ENCODE measurements around the gene MORN3. TPM values are rescaled to one million over a fixed set of nuclear protein-coding genes. Genes with fewer than 3 reads are reported as not detected.

MORN3 gene
- total and polyA plus RNA-seq, 2 of the 8 experiments (the other 6 are each of a cell fraction or from before 2014, with no cell fraction given): 0.39 to 0.93 TPM

DNA sequence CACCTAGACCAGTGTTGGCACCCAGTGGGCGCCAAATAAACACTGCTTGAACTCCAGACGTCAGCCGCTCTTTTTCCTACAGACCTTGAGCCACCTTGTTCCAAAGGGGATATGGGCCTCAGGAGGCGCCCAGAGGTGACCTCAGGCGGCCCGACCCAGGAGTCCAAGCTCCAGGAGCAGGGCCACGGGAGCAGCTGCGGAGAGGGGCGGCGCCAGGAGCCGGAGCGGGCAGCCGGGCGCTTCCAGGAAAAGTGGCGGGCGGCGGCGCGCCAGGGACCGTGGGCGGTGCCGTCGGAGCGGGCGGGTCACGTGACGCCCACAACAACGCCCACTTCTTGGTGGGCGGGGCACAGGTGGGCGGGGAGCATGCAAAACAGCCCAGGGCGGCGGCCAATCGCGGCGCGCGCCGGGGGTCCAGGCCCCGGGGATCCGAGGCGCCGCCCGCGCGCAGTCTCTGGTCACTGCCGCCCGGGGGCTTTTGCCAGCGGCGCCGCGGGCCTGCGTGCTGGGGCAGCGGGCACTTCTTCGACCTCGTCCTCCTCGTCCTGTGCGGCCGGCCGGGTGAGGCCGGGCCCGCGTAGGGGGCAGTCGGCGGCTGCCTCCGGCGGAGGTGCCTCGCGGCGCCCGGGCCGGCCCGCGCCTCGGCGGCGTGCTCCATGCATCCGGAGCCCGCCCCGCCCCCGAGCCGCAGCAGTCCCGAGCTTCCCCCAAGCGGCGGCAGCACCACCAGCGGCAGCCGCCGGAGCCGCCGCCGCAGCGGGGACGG, 43.2 kb downstream of the MORN3 start, which contains the start of gene ORAI1 (continued):
- no peak for TF ChIP-seq FOSL1 (IDR thresholded peaks at IDR 0.05; ENCODE audit: insufficient read depth, low read depth, low read length)
- TF ChIP-seq GTF2F1 (IDR thresholded peaks at IDR 0.05; ENCODE audit: borderline replicate concordance, low read depth, low read length): no peak
- no peak for TF ChIP-seq CBX8 (IDR thresholded peaks at IDR 0.05; ENCODE audit: borderline replicate concordance, low read depth, low read length)
- TF ChIP-seq MAFK (IDR thresholded peaks at IDR 0.05; ENCODE audit: low read depth, low read length): no peak
- TF ChIP-seq CHD2 (IDR thresholded peaks at IDR 0.05; ENCODE audit: low read length): no peak
- TF ChIP-seq, protein P1, sequence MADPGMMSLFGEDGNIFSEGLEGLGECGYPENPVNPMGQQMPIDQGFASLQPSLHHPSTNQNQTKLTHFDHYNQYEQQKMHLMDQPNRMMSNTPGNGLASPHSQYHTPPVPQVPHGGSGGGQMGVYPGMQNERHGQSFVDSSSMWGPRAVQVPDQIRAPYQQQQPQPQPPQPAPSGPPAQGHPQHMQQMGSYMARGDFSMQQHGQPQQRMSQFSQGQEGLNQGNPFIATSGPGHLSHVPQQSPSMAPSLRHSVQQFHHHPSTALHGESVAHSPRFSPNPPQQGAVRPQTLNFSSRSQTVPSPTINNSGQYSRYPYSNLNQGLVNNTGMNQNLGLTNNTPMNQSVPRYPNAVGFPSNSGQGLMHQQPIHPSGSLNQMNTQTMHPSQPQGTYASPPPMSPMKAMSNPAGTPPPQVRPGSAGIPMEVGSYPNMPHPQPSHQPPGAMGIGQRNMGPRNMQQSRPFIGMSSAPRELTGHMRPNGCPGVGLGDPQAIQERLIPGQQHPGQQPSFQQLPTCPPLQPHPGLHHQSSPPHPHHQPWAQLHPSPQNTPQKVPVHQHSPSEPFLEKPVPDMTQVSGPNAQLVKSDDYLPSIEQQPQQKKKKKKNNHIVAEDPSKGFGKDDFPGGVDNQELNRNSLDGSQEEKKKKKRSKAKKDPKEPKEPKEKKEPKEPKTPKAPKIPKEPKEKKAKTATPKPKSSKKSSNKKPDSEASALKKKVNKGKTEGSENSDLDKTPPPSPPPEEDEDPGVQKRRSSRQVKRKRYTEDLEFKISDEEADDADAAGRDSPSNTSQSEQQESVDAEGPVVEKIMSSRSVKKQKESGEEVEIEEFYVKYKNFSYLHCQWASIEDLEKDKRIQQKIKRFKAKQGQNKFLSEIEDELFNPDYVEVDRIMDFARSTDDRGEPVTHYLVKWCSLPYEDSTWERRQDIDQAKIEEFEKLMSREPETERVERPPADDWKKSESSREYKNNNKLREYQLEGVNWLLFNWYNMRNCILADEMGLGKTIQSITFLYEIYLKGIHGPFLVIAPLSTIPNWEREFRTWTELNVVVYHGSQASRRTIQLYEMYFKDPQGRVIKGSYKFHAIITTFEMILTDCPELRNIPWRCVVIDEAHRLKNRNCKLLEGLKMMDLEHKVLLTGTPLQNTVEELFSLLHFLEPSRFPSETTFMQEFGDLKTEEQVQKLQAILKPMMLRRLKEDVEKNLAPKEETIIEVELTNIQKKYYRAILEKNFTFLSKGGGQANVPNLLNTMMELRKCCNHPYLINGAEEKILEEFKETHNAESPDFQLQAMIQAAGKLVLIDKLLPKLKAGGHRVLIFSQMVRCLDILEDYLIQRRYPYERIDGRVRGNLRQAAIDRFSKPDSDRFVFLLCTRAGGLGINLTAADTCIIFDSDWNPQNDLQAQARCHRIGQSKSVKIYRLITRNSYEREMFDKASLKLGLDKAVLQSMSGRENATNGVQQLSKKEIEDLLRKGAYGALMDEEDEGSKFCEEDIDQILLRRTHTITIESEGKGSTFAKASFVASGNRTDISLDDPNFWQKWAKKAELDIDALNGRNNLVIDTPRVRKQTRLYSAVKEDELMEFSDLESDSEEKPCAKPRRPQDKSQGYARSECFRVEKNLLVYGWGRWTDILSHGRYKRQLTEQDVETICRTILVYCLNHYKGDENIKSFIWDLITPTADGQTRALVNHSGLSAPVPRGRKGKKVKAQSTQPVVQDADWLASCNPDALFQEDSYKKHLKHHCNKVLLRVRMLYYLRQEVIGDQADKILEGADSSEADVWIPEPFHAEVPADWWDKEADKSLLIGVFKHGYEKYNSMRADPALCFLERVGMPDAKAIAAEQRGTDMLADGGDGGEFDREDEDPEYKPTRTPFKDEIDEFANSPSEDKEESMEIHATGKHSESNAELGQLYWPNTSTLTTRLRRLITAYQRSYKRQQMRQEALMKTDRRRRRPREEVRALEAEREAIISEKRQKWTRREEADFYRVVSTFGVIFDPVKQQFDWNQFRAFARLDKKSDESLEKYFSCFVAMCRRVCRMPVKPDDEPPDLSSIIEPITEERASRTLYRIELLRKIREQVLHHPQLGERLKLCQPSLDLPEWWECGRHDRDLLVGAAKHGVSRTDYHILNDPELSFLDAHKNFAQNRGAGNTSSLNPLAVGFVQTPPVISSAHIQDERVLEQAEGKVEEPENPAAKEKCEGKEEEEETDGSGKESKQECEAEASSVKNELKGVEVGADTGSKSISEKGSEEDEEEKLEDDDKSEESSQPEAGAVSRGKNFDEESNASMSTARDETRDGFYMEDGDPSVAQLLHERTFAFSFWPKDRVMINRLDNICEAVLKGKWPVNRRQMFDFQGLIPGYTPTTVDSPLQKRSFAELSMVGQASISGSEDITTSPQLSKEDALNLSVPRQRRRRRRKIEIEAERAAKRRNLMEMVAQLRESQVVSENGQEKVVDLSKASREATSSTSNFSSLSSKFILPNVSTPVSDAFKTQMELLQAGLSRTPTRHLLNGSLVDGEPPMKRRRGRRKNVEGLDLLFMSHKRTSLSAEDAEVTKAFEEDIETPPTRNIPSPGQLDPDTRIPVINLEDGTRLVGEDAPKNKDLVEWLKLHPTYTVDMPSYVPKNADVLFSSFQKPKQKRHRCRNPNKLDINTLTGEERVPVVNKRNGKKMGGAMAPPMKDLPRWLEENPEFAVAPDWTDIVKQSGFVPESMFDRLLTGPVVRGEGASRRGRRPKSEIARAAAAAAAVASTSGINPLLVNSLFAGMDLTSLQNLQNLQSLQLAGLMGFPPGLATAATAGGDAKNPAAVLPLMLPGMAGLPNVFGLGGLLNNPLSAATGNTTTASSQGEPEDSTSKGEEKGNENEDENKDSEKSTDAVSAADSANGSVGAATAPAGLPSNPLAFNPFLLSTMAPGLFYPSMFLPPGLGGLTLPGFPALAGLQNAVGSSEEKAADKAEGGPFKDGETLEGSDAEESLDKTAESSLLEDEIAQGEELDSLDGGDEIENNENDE (IDR thresholded peaks at IDR 0.05; ENCODE audit: insufficient replicate concordance, low read length): no peak
- peak in 1 of 2 experiments; percentile 5; a peak in 1 of 4 replicates for TF ChIP-seq RAD21 (IDR thresholded peaks at IDR 0.05 in 1 of 2, conservative IDR thresholded peaks at IDR 0.05 in 1 of 2; ENCODE audit: low read depth in 2 of 2, low read length in 2 of 2)
- peak; percentile 88 for TF ChIP-seq EGR1 (IDR thresholded peaks at IDR 0.05; ENCODE audit: borderline replicate concordance, low read depth, low read length)
- TF ChIP-seq, protein P2, sequence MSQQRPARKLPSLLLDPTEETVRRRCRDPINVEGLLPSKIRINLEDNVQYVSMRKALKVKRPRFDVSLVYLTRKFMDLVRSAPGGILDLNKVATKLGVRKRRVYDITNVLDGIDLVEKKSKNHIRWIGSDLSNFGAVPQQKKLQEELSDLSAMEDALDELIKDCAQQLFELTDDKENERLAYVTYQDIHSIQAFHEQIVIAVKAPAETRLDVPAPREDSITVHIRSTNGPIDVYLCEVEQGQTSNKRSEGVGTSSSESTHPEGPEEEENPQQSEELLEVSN (IDR thresholded peaks at IDR 0.05): 0 out of 2 replicates have a peak, but pooled peaks have one; percentile 18

All from H1 (cell line).